ENCODE data around the gene CARMIL1.
"Not testable (repeated sequence)": the region's sequence is repeated elsewhere in the genome, so short reads cannot be mapped to it uniquely, and the experiment has no call there.

CARMIL1 gene

DNA sequence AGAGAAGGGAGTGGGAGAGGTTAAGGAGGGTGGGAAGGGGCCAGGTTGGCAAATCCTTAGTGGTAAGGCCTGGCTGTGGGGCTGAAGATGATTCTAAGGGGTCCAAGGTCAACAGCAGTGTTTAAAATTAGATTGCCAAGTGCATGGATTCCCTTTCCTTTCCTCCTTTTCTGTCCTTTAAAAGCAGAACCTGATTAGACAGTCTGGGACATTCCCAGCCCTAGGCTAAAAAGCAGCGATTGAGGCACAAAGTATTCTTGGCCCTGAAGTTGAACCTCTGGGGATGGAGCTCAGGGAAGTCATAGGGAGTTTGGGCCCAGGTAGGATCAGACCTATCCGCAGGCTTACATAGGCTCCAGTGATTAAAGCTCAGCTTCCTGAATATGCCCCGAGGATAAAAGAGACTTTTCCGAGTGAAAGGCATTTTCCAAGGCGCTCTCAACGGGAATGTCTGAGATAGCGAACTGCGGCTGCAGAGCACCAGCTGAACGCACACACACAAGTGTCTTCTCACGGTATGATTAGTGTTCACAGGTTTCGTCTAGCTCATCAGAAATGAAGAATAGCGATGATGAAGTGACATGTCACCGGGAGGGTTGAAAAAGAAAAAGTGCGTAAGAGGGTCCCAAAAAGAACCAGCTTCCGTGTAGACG is 787 bp upstream of the CARMIL1 start:
- DNase-seq = peak; percentile 79

DNA sequence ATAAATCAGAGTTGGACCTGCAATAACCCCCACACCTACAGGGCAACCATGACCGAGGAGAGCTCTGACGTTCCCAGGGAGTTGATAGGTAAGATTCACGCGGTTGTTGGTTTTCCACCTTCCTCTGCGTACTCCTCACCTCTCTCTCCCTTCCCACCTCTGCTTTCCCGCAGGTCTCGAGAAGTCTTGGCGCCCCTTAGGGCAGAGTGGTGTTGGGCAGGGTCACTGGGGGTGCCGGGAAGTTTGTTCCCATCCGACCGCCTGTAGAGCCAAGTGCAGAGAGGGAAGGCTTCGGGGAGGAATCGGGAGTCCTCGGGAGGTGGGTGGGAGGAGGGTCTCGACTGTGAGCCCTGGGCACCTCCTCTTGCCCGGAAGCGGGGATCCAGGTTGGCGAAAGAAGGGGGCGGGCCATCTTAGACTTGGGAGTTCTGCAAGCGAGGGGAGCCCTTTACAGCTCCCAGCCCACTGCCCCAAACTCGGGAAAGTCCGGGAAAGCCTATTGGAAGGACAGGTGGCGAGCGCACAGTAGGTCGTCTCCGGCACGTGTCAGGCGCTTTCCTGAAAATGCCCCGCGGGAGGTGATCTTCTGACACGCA is 672 bp downstream of the CARMIL1 start:
- DNase-seq = peak; percentile 61

DNA sequence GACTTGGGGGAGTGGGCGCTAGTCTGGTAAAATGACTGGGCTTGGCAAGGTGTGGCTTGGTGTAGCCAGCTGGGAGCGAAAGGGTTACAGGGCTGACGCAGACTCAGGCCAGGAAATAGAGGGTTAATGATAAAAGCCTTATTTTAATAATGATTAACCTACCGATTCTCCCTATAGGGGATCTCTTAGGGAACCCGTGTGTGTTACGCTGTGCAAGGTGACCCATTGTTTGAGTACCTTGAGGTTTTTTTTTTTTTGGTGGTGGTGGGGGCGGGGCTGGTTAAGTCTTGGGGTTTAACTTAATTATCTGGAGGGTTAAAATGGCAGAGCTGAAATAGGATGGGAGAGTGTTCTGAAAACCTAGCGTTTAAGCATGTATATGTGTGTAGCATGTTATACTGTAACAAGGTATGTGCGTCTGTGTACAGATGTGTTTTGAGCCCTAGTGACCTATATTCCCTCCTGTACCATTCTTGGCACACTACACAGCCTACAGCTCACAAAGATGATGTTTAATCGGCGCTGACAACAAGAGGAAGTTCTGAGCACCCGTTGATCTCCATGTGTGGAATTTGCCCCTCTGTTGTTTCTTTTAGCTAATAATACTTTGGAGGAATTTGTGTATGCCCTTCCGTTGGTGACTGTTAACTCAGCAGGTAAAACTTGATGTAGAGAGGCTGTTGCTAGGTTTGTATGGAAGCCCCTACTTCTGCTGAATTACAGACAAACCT is 1.3 kb downstream of the CARMIL1 start:
- DNase-seq = peak; percentile 36

DNA sequence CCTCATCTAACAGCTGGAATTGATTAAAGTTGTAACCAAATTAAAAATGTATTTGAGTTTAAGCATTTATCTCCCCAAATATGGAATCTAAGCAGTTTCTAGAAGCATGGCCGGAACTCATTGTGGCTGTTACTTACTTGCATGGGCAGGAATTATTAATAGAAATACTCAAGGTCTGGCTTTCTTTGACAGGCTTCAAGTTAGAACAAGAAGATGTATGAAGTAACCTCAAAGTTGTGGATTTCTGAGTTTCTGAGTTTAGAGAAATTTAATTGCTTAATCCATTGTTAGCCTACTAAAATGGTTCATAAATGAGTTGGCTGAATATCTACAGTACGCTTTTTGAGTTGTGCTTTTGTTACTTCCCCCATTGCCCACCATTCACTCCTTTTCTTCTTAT is 7.7 kb downstream of the CARMIL1 start:
- DNase-seq = no peak

DNA sequence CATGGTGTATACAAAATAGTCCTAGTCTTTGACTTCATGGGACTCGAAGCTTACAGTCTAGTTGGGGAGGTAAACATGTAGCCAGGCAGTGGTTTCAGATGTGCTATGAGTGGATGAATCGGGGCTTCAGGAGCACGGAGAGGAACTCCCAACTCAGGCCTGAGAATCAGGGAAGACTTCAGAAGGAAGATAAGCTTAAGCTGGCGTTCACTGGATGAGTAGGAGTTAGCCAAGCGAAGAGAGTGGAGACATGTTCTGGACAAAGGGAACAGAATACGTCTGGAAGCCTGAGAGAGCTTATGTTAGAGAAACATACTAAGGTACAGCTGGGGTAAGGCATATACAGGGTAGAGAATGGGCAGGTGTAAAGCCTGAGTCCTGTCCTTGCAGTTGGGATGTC is 8.8 kb downstream of the CARMIL1 start:
- DNase-seq = no peak

DNA sequence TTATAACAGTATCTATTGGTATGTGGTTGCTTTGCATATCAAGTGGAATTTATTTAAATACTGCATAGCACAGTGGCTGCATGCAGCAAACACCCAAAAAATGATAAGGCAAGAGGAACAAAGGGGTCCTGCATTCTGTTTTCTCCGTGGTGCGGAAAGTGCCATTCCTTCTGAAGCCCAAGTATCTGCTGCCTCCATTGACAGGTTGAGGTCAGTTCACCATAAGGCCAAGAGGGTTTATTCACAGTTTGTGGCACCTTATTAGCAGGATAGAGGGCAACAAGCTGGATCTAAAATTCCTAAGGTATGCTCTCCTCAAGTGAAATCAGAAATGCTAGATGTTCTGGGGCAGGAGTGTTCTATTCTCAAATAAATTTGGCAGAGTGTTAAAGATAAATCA is 9.3 kb downstream of the CARMIL1 start:
- no peak for DNase-seq

DNA sequence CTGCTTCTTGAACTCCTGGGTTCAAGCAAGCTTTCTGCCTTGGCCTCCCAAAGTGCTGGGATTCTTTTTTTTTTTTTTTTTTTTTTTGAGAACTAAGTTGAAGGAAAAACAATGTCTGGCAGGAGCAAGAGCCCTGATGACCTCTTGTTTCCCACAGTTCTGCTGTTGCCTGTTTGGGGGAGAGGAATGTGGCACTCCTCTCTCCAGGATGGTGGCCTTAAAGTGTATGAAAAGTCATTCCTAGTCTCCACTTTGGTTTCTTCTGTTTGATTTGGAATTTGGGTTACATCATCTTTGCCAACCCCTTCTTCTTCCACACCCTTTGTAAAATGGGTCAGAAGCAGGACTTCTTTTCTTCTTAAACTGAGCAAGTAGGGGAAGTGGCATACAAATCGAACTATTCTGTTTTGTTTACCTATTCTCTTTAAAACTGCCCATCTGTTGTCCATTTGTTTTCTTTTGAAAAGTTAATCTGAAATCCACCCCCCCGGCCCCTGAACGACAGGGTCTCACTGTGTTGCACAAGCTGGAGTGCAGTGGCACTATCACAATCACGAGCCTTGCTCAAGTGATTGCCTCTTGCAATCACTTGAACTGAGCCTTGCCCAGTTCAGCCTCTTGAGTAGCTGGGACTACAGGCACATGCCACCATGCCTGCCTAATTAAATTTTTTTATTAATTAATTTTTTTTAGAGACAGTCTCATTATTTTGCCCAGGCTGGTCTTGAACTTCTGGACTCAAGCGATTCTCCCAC is 11.3 kb downstream of the CARMIL1 start:
- no peak for DNase-seq

DNA sequence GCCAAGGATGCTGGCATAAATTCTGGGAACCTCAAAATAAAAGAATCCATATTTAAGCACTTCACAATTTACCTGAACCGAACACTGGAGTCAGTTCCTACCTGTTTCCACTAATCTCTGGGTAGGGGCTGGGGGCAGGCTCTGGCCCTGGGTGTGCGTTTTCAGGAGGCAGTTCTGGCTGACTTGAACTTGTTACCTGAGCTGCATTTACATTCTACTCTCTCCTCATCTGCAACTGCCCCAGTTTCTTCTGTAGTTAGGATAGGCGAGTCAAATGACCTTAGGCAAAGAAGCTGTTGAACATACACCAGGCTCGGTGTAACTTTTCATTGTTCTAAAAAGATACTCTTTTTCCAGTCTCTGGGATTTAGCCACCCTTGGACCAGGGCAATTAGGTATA is 13.2 kb downstream of the CARMIL1 start:
- DNase-seq = no peak

DNA sequence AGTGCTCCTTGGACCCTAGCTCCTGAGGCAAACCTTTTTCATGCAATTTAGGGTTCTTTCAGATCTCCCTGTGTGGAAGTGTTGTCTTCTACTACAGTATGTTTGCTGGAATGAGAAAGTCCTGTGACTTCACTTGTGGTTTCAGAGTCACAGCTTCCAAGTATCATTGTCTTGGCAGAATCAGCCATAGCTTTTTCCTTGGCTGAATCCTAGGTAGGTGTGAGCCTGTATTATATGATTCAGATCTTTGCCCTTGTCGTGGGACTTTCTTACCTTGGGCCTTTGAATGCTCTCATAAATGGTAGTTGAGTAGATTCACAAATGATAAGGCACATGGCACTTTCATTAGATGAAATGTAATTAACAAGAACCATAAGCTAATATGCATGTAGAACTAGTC is 16.5 kb downstream of the CARMIL1 start:
- DNase-seq = no peak

DNA sequence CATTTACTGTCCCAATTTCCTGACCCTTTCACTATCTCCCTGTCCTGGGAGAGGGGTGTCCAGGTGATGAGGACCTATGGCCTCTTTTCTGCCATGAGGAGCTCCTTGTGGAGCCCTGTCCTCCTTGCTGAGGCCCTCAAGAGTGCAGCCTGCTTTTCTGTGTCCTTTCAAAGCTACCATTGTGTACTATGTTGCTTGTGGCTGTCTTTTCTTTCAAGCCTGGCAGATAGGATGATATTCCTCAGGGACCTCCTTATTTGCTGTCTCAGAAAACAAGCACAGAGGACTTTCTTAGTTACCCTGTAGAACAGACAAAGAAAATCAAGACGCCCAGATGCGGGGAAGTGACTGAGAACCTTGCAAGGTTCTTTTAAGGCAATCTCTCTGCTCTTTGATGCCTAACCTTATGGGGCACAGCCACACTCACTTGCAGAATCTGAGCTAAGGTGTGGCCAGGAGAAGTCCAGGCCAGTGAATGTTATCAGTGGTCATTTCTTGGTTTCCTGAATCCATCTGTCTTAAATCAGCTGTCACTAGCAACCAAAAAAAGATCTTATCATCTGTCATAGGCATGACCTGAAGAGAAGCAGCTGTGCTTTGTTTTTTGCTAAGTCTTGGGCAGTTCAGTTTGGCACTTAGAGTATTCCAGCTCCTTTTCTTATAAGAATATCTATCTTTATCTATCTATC is 17.2 kb downstream of the CARMIL1 start:
- DNase-seq = no peak

DNA sequence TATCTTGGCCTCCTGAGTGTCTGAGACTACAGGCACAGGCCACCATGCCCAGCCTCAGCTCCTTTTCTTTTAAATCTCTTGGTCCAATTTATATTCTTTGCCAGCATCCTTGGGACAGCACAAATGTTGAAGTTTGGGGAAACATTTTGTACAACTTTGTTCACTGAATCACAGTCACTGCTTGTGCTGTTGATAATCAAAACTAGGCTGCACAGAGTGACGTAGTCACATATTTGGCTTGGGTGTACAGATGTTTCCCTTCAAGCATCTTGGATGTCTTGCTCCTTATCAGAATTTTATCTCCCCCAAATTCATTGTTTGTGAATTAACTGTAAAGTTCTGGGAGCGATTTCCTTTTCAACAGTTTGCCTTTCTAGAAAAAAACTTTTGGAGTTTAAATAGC is 17.9 kb downstream of the CARMIL1 start:
- DNase-seq = no peak

DNA sequence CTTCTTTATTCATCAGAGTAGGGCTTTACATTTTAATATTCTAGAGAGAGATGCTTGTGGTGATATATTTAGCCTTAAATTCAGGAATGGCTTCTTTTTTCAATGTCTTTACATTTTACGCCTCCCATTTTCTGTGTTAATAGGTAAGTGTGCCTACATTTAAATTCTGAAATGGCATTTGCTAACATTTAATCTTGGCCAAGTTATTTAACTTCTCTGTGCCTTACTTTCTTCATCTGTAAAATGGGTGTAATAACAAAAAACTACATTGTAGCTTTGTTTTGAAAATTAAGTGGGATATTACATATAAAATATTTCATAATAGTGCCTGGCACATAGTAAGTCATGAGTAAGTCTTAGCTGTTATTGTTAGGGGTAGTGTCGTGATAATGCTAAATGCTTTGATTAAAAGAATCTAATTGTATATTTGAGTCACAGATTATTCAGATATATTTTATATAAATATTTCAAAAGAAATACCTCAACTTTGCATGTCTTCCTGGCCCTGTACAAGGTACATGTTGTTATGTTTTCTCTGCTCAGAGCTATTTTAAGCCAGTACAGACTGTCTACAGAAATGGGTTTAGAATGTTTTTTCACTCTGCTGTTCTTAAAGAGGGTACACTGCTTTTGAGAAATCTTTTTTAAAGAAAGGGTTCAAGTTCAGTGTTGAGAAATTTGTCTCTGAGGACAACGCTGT is 18.8 kb downstream of the CARMIL1 start:
- no peak for DNase-seq

DNA sequence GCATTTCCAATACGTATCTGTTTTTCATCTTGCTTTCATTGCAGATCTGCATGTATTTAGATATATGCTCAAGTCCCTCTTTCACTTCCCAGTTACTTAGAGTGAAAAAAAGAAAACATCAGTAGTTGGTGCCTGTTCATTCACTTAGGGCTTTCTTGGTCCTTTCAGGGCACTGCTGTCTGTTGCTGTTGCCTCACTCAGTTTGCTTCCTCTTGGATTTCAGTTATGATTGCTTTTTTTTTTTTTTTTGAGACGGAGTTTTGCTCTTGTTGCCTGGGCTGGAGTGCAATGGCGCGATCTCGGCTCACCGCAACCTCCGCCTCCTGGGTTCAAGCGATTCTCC is 19.3 kb downstream of the CARMIL1 start:
- not testable (repeated sequence) for DNase-seq

DNA sequence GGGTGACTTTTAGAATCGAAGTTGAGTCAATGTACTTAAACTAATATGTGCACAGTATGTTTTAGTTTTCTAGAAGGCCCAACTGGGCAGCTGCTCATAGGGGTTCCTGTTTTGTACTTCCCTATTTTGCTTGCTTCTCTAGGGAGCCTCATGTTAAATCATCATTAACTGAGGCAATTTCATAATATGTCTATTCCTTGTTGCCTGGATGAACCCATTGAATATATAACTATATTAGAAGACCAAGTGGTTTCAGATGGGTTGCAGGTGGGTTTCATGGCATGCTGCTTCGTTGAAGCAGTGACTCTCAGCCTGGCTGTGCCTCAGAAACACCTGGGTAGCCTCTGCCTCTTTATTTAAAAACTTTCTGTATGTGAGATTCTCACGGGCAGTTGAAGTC is 22.2 kb downstream of the CARMIL1 start:
- no peak for DNase-seq

DNA sequence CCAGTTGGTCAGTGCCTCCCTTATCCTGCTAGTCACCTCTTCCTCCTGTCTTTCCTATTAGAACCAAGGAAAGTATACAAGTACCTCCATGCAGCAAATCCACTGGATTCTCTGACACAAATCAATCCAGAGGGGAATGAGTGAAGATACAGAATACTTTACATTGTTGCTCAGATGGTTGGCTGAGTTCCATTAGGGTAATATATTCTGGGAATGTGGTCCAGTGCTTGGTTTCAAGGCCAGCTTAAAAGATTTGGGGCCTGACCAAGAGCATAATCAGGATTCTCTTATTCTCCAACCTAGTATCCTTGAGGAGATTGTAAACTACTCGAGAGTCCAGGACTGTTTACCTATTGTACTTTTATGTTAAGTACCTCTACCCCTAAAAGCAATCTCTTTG is 23.0 kb downstream of the CARMIL1 start:
- no peak for DNase-seq

DNA sequence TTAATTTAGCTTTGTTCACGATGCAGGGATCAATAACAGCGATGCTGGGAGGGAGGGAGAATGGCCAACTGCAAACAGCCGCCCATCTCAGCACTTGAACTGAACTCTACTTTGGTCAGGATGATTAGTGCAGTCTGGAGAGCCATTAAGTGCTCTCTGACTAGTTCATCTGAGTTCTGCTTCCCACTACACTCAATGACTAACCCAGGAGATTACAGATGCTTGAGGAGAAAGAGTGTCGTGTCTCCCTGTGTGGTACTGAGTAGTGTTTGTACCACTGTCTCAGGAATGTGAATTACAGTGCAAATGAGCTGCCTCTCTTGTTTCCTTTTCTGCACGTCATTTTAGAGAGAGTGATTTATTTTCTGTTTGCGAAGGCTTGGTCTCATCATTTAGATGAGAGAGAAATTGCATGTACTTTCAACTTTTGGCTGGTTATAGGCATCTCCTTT is 23.5 kb downstream of the CARMIL1 start:
- DNase-seq = no peak

DNA sequence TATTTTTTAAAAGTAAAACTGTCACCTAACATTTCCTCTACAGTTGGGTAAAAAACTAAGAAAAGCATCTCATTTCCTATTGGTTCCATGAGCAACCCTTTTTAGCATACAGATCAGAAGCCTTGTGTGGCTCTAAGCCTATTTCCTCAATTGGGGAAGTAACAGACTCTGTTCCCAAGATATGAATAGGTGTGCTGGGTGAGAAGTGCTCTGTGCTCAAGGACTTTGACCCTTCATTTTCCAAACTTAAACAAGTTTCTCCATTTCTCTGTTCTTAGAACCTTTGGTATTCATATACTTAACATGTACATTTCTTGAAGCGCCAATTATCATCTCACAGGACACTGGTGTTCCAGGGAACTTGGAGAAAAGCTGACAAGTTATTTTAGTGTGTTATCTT is 24.1 kb downstream of the CARMIL1 start:
- DNase-seq = no peak

DNA sequence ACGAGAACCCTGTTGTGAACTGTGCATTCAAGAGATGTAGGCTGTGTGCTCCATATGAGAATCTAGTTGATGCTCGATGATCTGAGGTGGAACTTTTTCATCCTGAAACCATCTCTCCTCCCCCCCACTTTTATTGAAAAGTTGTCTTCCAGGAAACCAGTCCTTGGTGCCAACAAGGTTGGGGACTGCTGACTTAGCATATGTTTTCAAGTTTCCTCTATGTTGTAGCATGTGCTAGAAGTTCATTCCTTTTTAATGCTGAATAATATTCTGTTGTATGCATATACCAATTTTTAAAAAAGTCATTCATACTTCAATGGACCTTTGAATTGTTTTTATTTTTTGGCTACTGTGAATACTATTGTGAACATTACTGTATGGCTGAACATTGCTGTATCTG is 27.2 kb downstream of the CARMIL1 start:
- DNase-seq = no peak

DNA sequence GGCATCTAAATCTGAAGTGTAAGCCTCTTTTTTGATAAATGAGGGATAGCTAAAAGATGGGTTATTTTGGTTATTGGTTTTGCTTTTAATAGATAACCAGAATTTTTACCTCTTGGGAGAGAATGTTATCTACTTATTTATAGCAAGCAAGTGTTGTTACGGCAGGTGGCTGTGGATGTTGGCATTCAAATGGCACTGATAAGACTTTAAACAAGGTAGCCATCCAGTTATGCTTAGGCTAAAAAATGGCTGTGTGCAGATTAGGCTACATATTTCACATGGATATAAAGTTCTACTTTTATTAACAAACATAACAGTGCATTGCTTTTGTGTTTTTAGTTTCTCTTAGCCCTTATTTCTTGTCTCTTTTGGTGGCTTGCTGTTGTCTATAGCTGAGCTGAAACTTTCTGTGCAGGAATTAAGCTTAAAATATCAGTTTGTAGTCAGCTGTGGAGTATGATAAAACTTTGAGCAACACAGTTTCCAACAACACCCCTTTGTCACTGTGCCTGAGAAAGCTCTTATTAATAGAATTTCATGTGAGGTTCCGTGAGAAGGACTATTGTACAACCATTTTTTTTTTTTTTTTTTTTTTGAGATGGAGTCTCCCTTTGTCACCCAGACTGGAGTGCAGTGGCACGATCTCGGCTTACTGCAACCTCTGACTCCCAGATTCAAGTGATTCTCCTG is 28.8 kb downstream of the CARMIL1 start:
- no peak for DNase-seq

DNA sequence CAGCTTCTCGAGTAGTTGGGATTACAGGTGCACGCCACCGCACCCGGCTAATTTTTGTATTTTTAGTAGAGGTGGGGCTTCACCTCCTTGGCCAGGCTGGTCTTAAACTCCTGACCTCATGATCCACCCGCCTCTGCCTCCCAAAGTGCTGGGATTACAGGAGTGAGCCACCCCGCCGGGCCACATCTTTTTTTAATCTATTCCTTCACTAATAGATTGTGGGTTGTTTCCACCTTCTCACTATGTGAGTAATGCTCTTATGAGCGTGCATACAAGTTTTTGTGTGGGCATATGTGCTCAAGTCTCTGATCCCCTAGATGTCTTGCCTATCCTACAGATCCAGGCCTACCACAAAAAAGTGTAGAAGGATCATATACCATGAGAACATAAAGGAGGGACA is 30.7 kb downstream of the CARMIL1 start:
- DNase-seq = no peak

DNA sequence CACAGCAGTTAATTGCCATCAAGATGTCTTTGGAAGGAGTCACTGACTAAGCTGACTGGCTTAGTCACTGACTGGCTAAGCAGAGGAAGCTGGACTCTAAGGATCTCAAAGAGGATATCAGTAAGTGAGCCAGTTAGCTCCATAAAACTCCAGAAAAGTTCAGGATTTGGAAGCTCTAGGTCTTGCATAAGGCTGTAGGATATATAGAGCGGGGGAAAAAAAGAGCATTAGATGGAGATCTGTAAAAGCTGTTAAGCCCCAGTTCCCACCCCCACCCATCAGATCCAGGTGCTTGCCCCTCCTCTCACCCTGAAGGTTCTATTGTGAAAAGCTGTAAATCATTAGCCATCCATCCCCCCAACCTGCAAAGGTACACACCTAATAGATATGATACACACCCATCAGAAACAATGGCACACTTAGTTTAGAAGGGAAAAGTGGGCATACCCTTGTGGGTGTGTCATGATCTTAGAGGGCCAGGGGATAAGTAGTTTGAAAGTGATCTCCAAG is 32.2 kb downstream of the CARMIL1 start:
- DNase-seq = no peak
